SK-N-SH (cell line): Measurements from ENCODE around the gene WEE2. TPM values are rescaled to one million over a fixed set of nuclear protein-coding genes. Genes with fewer than 3 reads are reported as not detected.

Experiments
- CTCF ChIA-PET: fragments of 300-600, 350-600 bp; formaldehyde crosslinking; extraction: SDS; loops from one replicate; lab custom pipeline; 2021; lab: Yijun Ruan, JAX
- POLR2A ChIA-PET: fragments of 350-600 bp; sonication (Branson Sonifier 250); formaldehyde crosslinking; extraction: SDS; loops from one replicate; lab custom pipeline; 2020; ENCODE audit warnings: antibody characterized with exemption, inconsistent platforms; lab: Yijun Ruan, JAX
- DNase-seq: peaks from one replicate; pipeline ENCODE4 v3.0.0; 2012
- H2AFZ ChIP-seq: fragments of 200-600 bp; sonication (generic); 2 replicates; pipeline ENCODE4 v1.8.1; 2016; ENCODE audit warnings: antibody characterized with exemption, mild to moderate bottlenecking, low read depth
- H3F3A ChIP-seq: fragments of 200-600 bp; sonication (generic); replicated peaks from 2 replicates; pipeline ENCODE3; 2016; ENCODE audit warnings: antibody characterized with exemption, mild to moderate bottlenecking; ENCODE audit not compliant: insufficient read depth
- H3K27ac ChIP-seq, 2 experiments: fragments of 200-500 bp in 1 of 2; fragments of 200-600 bp in 1 of 2; sonication (Bioruptor generic) in 1 of 2; sonication (generic), shearing (Covaris generic) in 1 of 2; 2 replicates each; pipeline versions ENCODE4 v1.5.1 to v1.6.1; 2014 to 2016; ENCODE audit warnings: low read depth in 2 of 2, inconsistent platforms in 1 of 2, low read length in 1 of 2, mild to moderate bottlenecking in 1 of 2, mixed read lengths in 1 of 2
- H3K27me3 ChIP-seq: fragments of 200-600 bp; sonication (generic), shearing (Covaris generic); 2 replicates; pipeline ENCODE4 v1.6.1; 2016; ENCODE audit warnings: mixed run types; ENCODE audit not compliant: insufficient read depth
- H3K36me3 ChIP-seq, 2 experiments: fragments of 200-500 bp in 1 of 2; fragments of 200-600 bp in 1 of 2; sonication (Bioruptor generic) in 1 of 2; sonication (generic) in 1 of 2; replicated peaks in 1 of 2; 2 replicates each; pipeline versions ENCODE3 to v1.5.1; 2014 to 2016; ENCODE audit warnings: low read length in 1 of 2, mild to moderate bottlenecking in 1 of 2; ENCODE audit not compliant: insufficient read depth in 2 of 2, control insufficient read depth in 1 of 2
- H3K4me1 ChIP-seq, 2 experiments: fragments of 200-500 bp in 1 of 2; fragments of 200-600 bp in 1 of 2; sonication (Bioruptor generic) in 1 of 2; sonication (generic), shearing (Covaris generic) in 1 of 2; 2 replicates each; pipeline versions ENCODE4 v1.5.1 to v1.6.1; 2014 to 2016; ENCODE audit warnings: low read depth in 1 of 2, low read length in 1 of 2, mixed run types in 1 of 2; ENCODE audit not compliant: insufficient read depth in 2 of 2, control insufficient read depth in 1 of 2
- H3K4me2 ChIP-seq: fragments of 200-600 bp; sonication (generic), shearing (Covaris generic); 2 replicates; pipeline ENCODE4 v1.6.1; 2017; ENCODE audit warnings: mixed run types
- H3K4me3 ChIP-seq, 2 experiments: fragments of 200-500 bp in 1 of 2; fragments of 200-600 bp in 1 of 2; sonication (Bioruptor generic) in 1 of 2; sonication (generic), shearing (Covaris generic) in 1 of 2; 2 replicates each; pipeline versions ENCODE4 v1.5.1 to v1.8.1; 2014 to 2016; ENCODE audit warnings: low read depth in 2 of 2, inconsistent platforms in 1 of 2, low read length in 1 of 2, mild to moderate bottlenecking in 1 of 2, mixed read lengths in 1 of 2, moderate library complexity in 1 of 2
- H3K79me2 ChIP-seq: fragments of 200-600 bp; sonication (generic); 2 replicates; pipeline ENCODE4 v1.8.1; 2017; ENCODE audit warnings: mild to moderate bottlenecking; ENCODE audit not compliant: insufficient read depth
- H3K9ac ChIP-seq: fragments of 200-600 bp; sonication (generic); 2 replicates; pipeline ENCODE4 v1.6.1; 2017; ENCODE audit warnings: mixed run types
- H3K9me2 ChIP-seq: fragments of 200-600 bp; sonication (generic); 2 replicates; pipeline ENCODE4 v1.6.1; 2017; ENCODE audit warnings: mixed run types
- H3K9me3 ChIP-seq: fragments of 200-600 bp; sonication (generic); 2 replicates; pipeline ENCODE4 v1.6.1; 2017; ENCODE audit warnings: mixed run types, mild to moderate bottlenecking, moderate library complexity
- H4K20me1 ChIP-seq: fragments of 200-600 bp; sonication (generic); 2 replicates; pipeline ENCODE4 v1.6.1; 2017; ENCODE audit warnings: mild to moderate bottlenecking, mixed run types; ENCODE audit not compliant: insufficient read depth
- CHD2 ChIP-seq: fragments of 150-350 bp; IDR thresholded peaks from 2 replicates; pipeline ENCODE4 v1.6.1; 2018; ENCODE audit warnings: low read length; ENCODE audit not compliant: partially characterized antibody
- CTCF ChIP-seq: fragments of 200-600 bp; sonication (generic); IDR thresholded peaks from 2 replicates; pipeline ENCODE4 v1.6.1; 2017; ENCODE audit warnings: antibody characterized with exemption, mild to moderate bottlenecking, moderate library complexity
- ELF1 ChIP-seq: IDR thresholded peaks from 2 replicates; pipeline ENCODE4 v1.4.0; 2012
- FOSL2 ChIP-seq: IDR thresholded peaks from 2 replicates; pipeline ENCODE4 v1.4.0; 2012; ENCODE audit warnings: low read depth, mild to moderate bottlenecking, moderate library complexity, borderline replicate concordance
- FOXJ3 ChIP-seq: sonication (generic); formaldehyde crosslinking; IDR thresholded peaks from 2 replicates; pipeline ENCODE4 v1.5.1; 2020; ENCODE audit warnings: mild to moderate bottlenecking, missing genetic modification reagents
- FOXM1 ChIP-seq: IDR thresholded peaks from 2 replicates; pipeline ENCODE4 v1.4.0; 2012; ENCODE audit warnings: low read depth, mild to moderate bottlenecking
- GABPA ChIP-seq: IDR thresholded peaks from 2 replicates; pipeline ENCODE4 v1.4.0; 2012; ENCODE audit warnings: low read depth, mild to moderate bottlenecking
- GATA2 ChIP-seq: sonication (generic); formaldehyde crosslinking; IDR thresholded peaks from 2 replicates; pipeline ENCODE4 v1.5.0; 2020; ENCODE audit warnings: mild to moderate bottlenecking, missing genetic modification reagents
- IRF3 ChIP-seq: fragments of 150-350 bp; IDR thresholded peaks from 2 replicates; pipeline ENCODE4 v1.6.1; 2016; ENCODE audit warnings: mild to moderate bottlenecking, low read depth, low read length
- MAX ChIP-seq: IDR thresholded peaks from 2 replicates; pipeline ENCODE4 v1.4.0; 2012; ENCODE audit warnings: low read depth
- MEF2A ChIP-seq: IDR thresholded peaks from 2 replicates; pipeline ENCODE4 v1.4.0; 2012; ENCODE audit warnings: low read depth, borderline replicate concordance
- MXI1 ChIP-seq: IDR thresholded peaks from 2 replicates; pipeline ENCODE4 v1.6.1; 2012; ENCODE audit warnings: mild to moderate bottlenecking, low read depth, low read length, improper control_type of control experiment
- NRF1 ChIP-seq: IDR thresholded peaks from 2 replicates; pipeline ENCODE4 v1.6.1; 2012; ENCODE audit warnings: low read depth, mild to moderate bottlenecking, low read length
- PBX3 ChIP-seq: IDR thresholded peaks from 2 replicates; pipeline ENCODE4; 2012
- POLR2AphosphoS5 ChIP-seq: IDR thresholded peaks from 2 replicates; pipeline ENCODE4 v1.6.1; 2012; ENCODE audit warnings: low read depth, low read length
- RCOR1 ChIP-seq: fragments of 150-350 bp; IDR thresholded peaks from 2 replicates; pipeline ENCODE4 v1.6.1; 2017; ENCODE audit warnings: antibody characterized with exemption, low read length
- RFX5 ChIP-seq: IDR thresholded peaks from 2 replicates; pipeline ENCODE4 v1.6.1; 2012; ENCODE audit warnings: mild to moderate bottlenecking, improper control_type of control experiment, low read length
- RXRA ChIP-seq: IDR thresholded peaks from 2 replicates; pipeline ENCODE4 v1.4.0; 2012; ENCODE audit warnings: low read depth, mild to moderate bottlenecking, borderline replicate concordance
- SIN3A ChIP-seq: IDR thresholded peaks from 2 replicates; pipeline ENCODE4 v1.6.1; 2012; ENCODE audit warnings: low read depth, mild to moderate bottlenecking, low read length, moderate library complexity, borderline replicate concordance
- SMC3 ChIP-seq: IDR thresholded peaks from 2 replicates; pipeline ENCODE4 v1.6.1; 2012; ENCODE audit warnings: low read depth, low read length, improper control_type of control experiment
- TCF12 ChIP-seq: IDR thresholded peaks from 2 replicates; pipeline ENCODE4 v1.4.0; 2012
- USF1 ChIP-seq: IDR thresholded peaks from 2 replicates; pipeline ENCODE4 v1.4.0; 2012; ENCODE audit warnings: low read depth, borderline replicate concordance
- USF2 ChIP-seq: fragments of 150-350 bp; IDR thresholded peaks from 2 replicates; pipeline ENCODE4 v1.6.1; 2017; ENCODE audit warnings: antibody characterized with exemption, low read length, low read depth, borderline replicate concordance
- YY1 ChIP-seq: IDR thresholded peaks from 2 replicates; pipeline ENCODE4 v1.4.0; 2012; ENCODE audit warnings: low read depth, mild to moderate bottlenecking
- ZBTB33 ChIP-seq: IDR thresholded peaks from 2 replicates; pipeline ENCODE4 v1.4.0; 2012; ENCODE audit warnings: low read depth, borderline replicate concordance
- WGBS: methylation state at CpG from one replicate; pipeline ENCODE4 v1.1.6; 2017; ENCODE audit warnings: low lambda C conversion rate; 5-methylcytosine and 5-hydroxymethylcytosine counted together
- polyA plus RNA-seq, 3 experiments: library from polyadenylated mRNA; depleted of rRNA; stranded (reverse); fragments of >200 nt; gene quantifications; 2 replicates each; pipeline ENCODE4 v1.2.3, GENCODE V29; 2012

WEE2 gene
- polyA plus RNA-seq, 1 of the 3 experiments (the other 2 are of a cell fraction): not detected

GRCh38 chr7:141737836-141738591 is 29.9 kb downstream of the WEE2 start, which contains the start of gene SSBP1:
TSS of gene SSBP1 (plus strand) at chr7:141738358. CDS start at chr7:141739167, 809 bp downstream.
- WGBS: 2% methylated on average over 46 of the region's 46 CpGs
- CTCF ChIA-PET: interaction anchor here (0.6 to 9.4 kb wide), 51 partner anchors 10 to 1573 kb away, joined by 3 to 124 read pairs (median 5); partner anchors contain the start of genes AGK, DENND11, MRPS33 and TAS2R3
- no peaks in the 10 kb centered on the region for H4K20me1 ChIP-seq
- POLR2A ChIA-PET: interaction anchor here (0.6 to 1.3 kb wide), 18 partner anchors 16 to 723 kb away, joined by 3 to 7 read pairs (median 4); partner anchors contain the start of genes AGK, DENND11 and MRPS33
- peak; percentile 88 for DNase-seq
- H3F3A ChIP-seq: peaks cover 4% of the 10 kb centered on the region
- no peaks in the 10 kb centered on the region for H3K27me3 ChIP-seq
- H3K4me3 ChIP-seq: peak within 1 kb of the TSS; percentile 94 to 95
- peaks cover 40% of the 10 kb centered on the region for H3K79me2 ChIP-seq
- H2AFZ ChIP-seq: peak within 1 kb of the TSS; percentile 99
- H3K9me3 ChIP-seq: no peaks in the 10 kb centered on the region
- peak within 1 kb of the TSS; percentile 78 for H3K4me2 ChIP-seq
- no peaks in the 10 kb centered on the region for H3K9me2 ChIP-seq
- peaks cover 35 to 37% of the 10 kb centered on the region in 2 experiments for H3K36me3 ChIP-seq
- H3K9ac ChIP-seq: peak within 1 kb of the TSS; percentile 83
- peaks cover 6 to 26% of the 10 kb centered on the region in 2 experiments; a peak in 2 of 4 replicates for H3K4me1 ChIP-seq
- peak within 1 kb of the TSS; percentile 69 to 93 for H3K27ac ChIP-seq
- TF ChIP-seq FOXJ3 (CRISPR knock-in tag): peak; percentile 85
- TF ChIP-seq USF2: no peak
- no peak; the same call in 1 of the 2 replicates for TF ChIP-seq RXRA
- TF ChIP-seq NRF1: peak; percentile 2; the same call in 1 of the 2 replicates
- peak; percentile 84 for TF ChIP-seq ZBTB33
- peak; percentile 72 for TF ChIP-seq TCF12
- peak; percentile 96 for TF ChIP-seq ELF1
- peak; percentile 89; the same call in 1 of the 2 replicates for TF ChIP-seq SIN3A
- peak; percentile 100 for TF ChIP-seq GABPA
- TF ChIP-seq MEF2A: 0 out of 2 replicates have a peak, but pooled peaks have one; percentile 13
- TF ChIP-seq YY1: peak; percentile 83
- TF ChIP-seq CHD2: peak; percentile 97
- TF ChIP-seq GATA2 (CRISPR knock-in tag): no peak
- TF ChIP-seq SMC3: peak; percentile 47
- peak; percentile 98 for TF ChIP-seq MAX
- peak; percentile 98 for TF ChIP-seq POLR2AphosphoS5
- peak; percentile 55; the same call in 1 of the 2 replicates for TF ChIP-seq USF1
- TF ChIP-seq FOSL2: peak; percentile 52; the same call in 1 of the 2 replicates
- peak; percentile 68 for TF ChIP-seq FOXM1
- peak; percentile 77 for TF ChIP-seq RFX5
- TF ChIP-seq CTCF: peak; percentile 99
- TF ChIP-seq MXI1: peak; percentile 96
- no peak; the same call in none of the 2 replicates for TF ChIP-seq PBX3
- peak; percentile 68 for TF ChIP-seq IRF3
- TF ChIP-seq RCOR1: peak; percentile 98
